Small intestine (tissue), 7 donors: ENCODE measurements around the gene POLR2I. TPM values are rescaled to one million over a fixed set of nuclear protein-coding genes. Genes with fewer than 3 reads are reported as not detected.

Source experiments
- DNase-seq, 2 donors: peaks; one replicate each; pipeline versions ENCODE4 v3.0.0 to v3.0.0-alpha.2; 2013
- FAIRE-seq: peaks from 2 replicates; lab custom pipeline; 2012; peaks lifted over from hg19 to GRCh38; lab: Jason Lieb, UNC
- H3K27ac ChIP-seq, 3 donors: one replicate each; pipeline ENCODE4 v1.5.1; 2013; ENCODE audit warnings: low read length in 2 of 3, mild to moderate bottlenecking in 2 of 3, control low read depth in 1 of 3, inconsistent platforms in 1 of 3, low read depth in 1 of 3, moderate library complexity in 1 of 3
- H3K27me3 ChIP-seq, 3 donors: one replicate each; pipeline ENCODE4 v1.6.1; 2013; ENCODE audit warnings: low read length in 3 of 3, inconsistent platforms in 1 of 3; ENCODE audit not compliant: control insufficient read depth in 3 of 3, insufficient read depth in 3 of 3
- H3K36me3 ChIP-seq, 3 donors: one replicate each; pipeline ENCODE4 v1.6.1; 2013; ENCODE audit warnings: low read length in 3 of 3, inconsistent platforms in 1 of 3, low read depth in 1 of 3, mild to moderate bottlenecking in 1 of 3, moderate library complexity in 1 of 3; ENCODE audit not compliant: control insufficient read depth in 3 of 3, insufficient read depth in 2 of 3
- H3K4me1 ChIP-seq, 3 donors: one replicate each; pipeline ENCODE4 v1.6.1; 2013; ENCODE audit warnings: low read length in 2 of 3, inconsistent platforms in 1 of 3, low read depth in 1 of 3, mild to moderate bottlenecking in 1 of 3, moderate library complexity in 1 of 3; ENCODE audit not compliant: control insufficient read depth in 3 of 3, insufficient read depth in 2 of 3
- H3K4me3 ChIP-seq, 3 donors: one replicate each; pipeline ENCODE4 v1.5.1; 2013; ENCODE audit warnings: low read length in 3 of 3, control low read depth in 1 of 3, inconsistent platforms in 1 of 3, low read depth in 1 of 3, mild to moderate bottlenecking in 1 of 3, moderate library complexity in 1 of 3
- H3K9me3 ChIP-seq, 2 donors: one replicate each; pipeline ENCODE4 v1.6.1; 2013; ENCODE audit warnings: low read depth in 1 of 2, low read length in 1 of 2; ENCODE audit not compliant: control insufficient read depth in 2 of 2, insufficient read depth in 1 of 2
- WGBS, 3 donors: extraction: QIAGEN DNeasy Blood & Tissue Kit; methylation state at CpG; one replicate each; pipeline ENCODE4 v1.1.7; 2013; 5-methylcytosine and 5-hydroxymethylcytosine counted together
- polyA plus RNA-seq, 4 donors: library from polyadenylated mRNA; stranded (reverse) in 3 of 4; unstranded in 1 of 4; fragments of 200-250 nt in 3 of 4; fragments of 120-200 nt in 1 of 4; gene quantifications; one replicate each; pipeline versions ENCODE4 v1.2.1 to v1.2.3, GENCODE V29; 2013
- donor health status: healthy with polysubstance abuse.
- donor health status: control.
- donor health status: control.
- donor health status: Bipolar disorder and iron deficiency.
- donor health status: healthy.

Gene POLR2I
- polyA plus RNA-seq, 4 donors, result 46.5 to 77.5 (median 66.5) TPM

- WGBS, 3 donors, result 90 to 92% (median 90%) methylated on average over 49 of the region's 49 CpGs
- no peaks in the 10 kb centered on the region for H3K27me3 ChIP-seq
- no peak overlapping the region for H3K4me3 ChIP-seq
- H3K4me1 ChIP-seq, result no peaks in the 10 kb centered on the region
- H3K27ac ChIP-seq, result no peak overlapping the region
- no peaks in the 10 kb centered on the region for H3K9me3 ChIP-seq
- FAIRE-seq (no peak), DNase-seq (no peak)
- peaks cover 6 to 61% (median 10%) of the 10 kb centered on the region in 3 donors for H3K36me3 ChIP-seq
These were observed 6.9 kb upstream of the POLR2I start for GRCh38 chr19:36121486-36122124.

- 94 to 96% (median 96%) methylated on average over 18 of the region's 18 CpGs for WGBS, 3 donors
- no peaks in the 10 kb centered on the region for H3K27me3 ChIP-seq
- DNase-seq, result no peak
- H3K4me1 ChIP-seq, result peaks cover 0 to 3% (median 2%) of the 10 kb centered on the region in 3 donors
- H3K9me3 ChIP-seq, result no peaks in the 10 kb centered on the region
- H3K27ac ChIP-seq, result no peak overlapping the region
- FAIRE-seq, result no peak
- H3K4me3 ChIP-seq, result no peak overlapping the region
- peaks cover 6 to 64% (median 10%) of the 10 kb centered on the region in 3 donors for H3K36me3 ChIP-seq
These were observed 6.3 kb upstream of the POLR2I start for GRCh38 chr19:36120984-36121358.

DNA sequence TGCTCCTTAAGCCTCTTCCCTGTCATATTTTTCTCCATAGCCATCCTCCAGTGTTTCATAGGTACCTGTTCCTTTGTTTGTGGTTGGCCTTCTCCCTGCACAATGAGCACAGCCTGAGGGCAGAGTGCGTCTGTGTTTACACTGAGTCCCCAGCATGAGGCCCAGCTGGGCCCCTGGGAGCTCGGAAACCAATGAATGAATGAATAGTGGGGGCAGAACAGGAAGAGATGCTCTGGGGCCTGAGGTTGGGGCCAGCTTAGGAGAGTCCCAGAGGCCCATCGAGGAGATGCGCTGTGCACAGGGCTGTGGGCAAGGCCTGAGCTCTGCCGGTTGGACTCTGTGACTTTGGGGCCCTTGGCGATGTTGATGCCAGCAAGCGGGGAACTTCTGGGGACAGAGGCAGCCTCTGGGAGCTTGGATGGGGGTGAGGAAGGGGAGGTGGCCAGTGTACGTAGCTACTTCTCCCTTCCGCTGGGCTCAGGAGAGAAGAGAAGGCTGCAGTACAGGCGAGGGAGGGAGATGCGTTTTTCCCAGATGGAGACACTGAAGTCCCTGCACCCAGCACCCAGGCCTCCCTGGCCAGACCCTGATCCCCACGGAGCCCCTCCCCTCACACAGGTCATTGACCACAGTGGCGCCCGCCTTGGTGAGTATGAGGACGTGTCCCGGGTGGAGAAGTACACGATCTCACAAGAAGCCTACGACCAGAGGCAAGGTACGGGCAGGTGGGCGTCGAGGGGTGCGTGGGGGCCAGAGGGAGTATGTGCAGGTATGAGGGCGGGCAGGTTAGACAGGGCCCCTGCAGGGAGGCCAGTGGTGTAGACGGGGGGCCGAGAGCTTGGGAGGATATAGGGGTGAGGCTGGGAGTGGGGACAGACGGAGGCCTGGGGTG, 5.7 kb upstream of the POLR2I start:
- 87 to 93% (median 90%) methylated on average over 26 of the region's 26 CpGs for WGBS, 3 donors
- H3K27me3 ChIP-seq, result no peaks in the 10 kb centered on the region
- no peak overlapping the region for H3K4me3 ChIP-seq
- peaks cover 0 to 4% (median 2%) of the 10 kb centered on the region in 3 donors for H3K4me1 ChIP-seq
- no peaks in the 10 kb centered on the region for H3K9me3 ChIP-seq
- FAIRE-seq, result no peak
- no peak overlapping the region for H3K27ac ChIP-seq
- H3K36me3 ChIP-seq, result peaks cover 1 to 59% (median 10%) of the 10 kb centered on the region in 3 donors
- DNase-seq, result peak in 1 of 2 donors; percentile 44

GRCh38 chr19:36116344-36116637, 1.6 kb upstream of the POLR2I start:
- 82 to 93% (median 90%) methylated on average over 1 of the region's 1 CpG for WGBS, 3 donors
- no peaks in the 10 kb centered on the region for H3K27me3 ChIP-seq
- peak overlapping the region in 1 of 3 donors; percentile 89 for H3K27ac ChIP-seq
- no peak for DNase-seq
- no peak for FAIRE-seq
- H3K36me3 ChIP-seq, result peaks cover 0 to 56% (median 2%) of the 10 kb centered on the region in 3 donors
- H3K9me3 ChIP-seq, result no peaks in the 10 kb centered on the region
- peaks cover 2 to 11% (median 3%) of the 10 kb centered on the region in 3 donors for H3K4me1 ChIP-seq
- peak overlapping the region in 2 of 3 donors; percentile 59 to 75 for H3K4me3 ChIP-seq

- DNase-seq, result peak in 1 of 2 donors; percentile 81
- no peak for FAIRE-seq
- Histone ChIP-seq H3K27ac (peak within 1 kb of the TSS; percentile 77 to 91 (median 89)), H3K4me3 (peak within 1 kb of the TSS; percentile 59 to 94 (median 75)), H3K36me3 (peaks cover 0 to 57% (median 2%) of the 10 kb centered on the region in 3 donors), H3K9me3 (no peaks in the 10 kb centered on the region), H3K27me3 (no peaks in the 10 kb centered on the region), H3K4me1 (peaks cover 2 to 11% (median 3%) of the 10 kb centered on the region in 3 donors)
- 3 to 5% (median 4%) methylated on average over 48 to 59 of the region's 59 CpGs for WGBS, 3 donors
These were observed 1.0 kb upstream of the POLR2I start, which contains the start of gene TBCB for GRCh38 chr19:36115453-36116343. Gene TBCB, plus strand, starts transcription at chr19:36115468. Its CDS starts 93 bp downstream, at chr19:36115561.

DNA sequence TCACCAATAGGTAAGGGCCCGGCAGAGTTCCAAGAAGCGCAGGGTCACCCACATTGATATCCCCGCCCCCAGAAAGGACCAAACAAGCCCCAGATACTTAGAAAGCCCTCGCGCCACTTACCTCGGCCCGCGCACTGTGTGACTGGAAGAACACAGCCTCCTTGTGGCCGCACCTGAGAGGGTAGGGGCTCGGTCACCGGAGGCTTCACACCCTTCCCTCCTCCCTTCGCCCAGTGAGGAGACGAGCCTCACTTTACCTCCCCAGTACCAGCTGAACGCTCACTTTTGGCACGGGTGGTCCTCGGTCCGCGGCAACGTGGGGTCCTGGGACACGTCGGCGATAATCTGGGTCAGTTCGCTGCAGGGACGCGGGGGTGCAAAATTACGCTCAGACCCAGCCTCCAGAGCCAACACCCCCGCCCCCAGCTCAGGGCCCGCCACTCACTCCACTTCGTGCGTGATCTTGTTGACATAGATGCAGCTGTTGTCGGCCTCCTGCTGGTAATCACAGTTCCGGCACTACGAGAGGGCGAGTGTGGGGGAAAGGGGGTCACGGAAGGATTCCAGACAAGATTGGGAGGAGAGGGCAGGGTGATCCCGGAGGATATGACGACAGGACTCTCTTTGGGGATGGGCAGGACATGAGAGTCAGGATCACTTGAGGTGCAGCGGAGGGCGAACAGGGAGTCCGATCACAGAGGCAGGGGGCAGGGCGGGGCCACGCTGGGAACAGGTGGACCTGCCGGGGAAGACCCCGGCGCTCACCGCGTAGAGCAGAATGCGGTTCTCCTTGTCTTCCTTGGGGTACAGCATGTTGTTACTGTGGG, 568 bp downstream of the POLR2I start:
- H3K27ac ChIP-seq, result peak overlapping the region; percentile 77 to 91 (median 89)
- H3K9me3 ChIP-seq, result no peaks in the 10 kb centered on the region
- 6 to 8% (median 6%) methylated on average over 44 to 48 of the region's 48 CpGs for WGBS, 3 donors
- H3K4me3 ChIP-seq, result peak overlapping the region; percentile 44 to 94 (median 75)
- H3K36me3 ChIP-seq, result peaks cover 0 to 48% (median 2%) of the 10 kb centered on the region in 3 donors
- no peak for FAIRE-seq
- peaks cover 2 to 11% (median 3%) of the 10 kb centered on the region in 3 donors for H3K4me1 ChIP-seq
- no peaks in the 10 kb centered on the region for H3K27me3 ChIP-seq
- peak; percentile 33 to 61 for DNase-seq

DNA sequence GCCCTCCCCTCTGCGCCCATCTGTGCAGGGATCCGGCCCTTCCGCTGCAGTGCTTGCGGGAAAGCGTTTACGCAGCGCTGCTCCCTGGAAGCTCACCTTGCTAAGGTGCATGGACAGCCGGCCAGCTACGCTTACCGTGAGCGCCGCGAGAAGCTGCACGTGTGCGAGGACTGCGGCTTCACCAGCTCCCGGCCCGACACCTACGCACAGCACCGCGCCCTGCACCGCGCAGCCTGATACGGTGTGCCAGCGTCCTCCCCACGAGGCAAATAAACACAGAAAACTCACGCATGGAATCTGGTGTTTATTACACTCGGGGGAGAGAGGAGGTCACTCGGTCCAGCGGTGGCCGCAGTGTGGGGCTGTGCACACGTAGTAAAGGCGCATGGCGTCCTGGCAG, 1.2 kb downstream of the POLR2I start:
- peak overlapping the region in 1 of 3 donors; percentile 94 for H3K4me3 ChIP-seq
- no peak for DNase-seq
- H3K4me1 ChIP-seq, result peaks cover 2 to 11% (median 3%) of the 10 kb centered on the region in 3 donors
- H3K27ac ChIP-seq, result no peak overlapping the region
- no peaks in the 10 kb centered on the region for H3K27me3 ChIP-seq
- 89 to 94% (median 91%) methylated on average over 34 of the region's 34 CpGs for WGBS, 3 donors
- peaks cover 0 to 42% (median 0%) of the 10 kb centered on the region in 3 donors for H3K36me3 ChIP-seq
- no peaks in the 10 kb centered on the region for H3K9me3 ChIP-seq
- FAIRE-seq, result no peak
